H9 (cell line): ENCODE measurements around the gene TMEM186. TPM values are rescaled to one million over a fixed set of nuclear protein-coding genes. Genes with fewer than 3 reads are reported as not detected.
"Not testable (repeated sequence)": the region's sequence is repeated elsewhere in the genome, so short reads cannot be mapped to it uniquely, and the experiment has no call there.

Experiments used
- DNase-seq: peaks from one replicate; pipeline ENCODE4 v3.0.0-alpha.2; 2017
- H2AFZ ChIP-seq: one replicate; pipeline ENCODE4 v1.6.1; 2013; ENCODE audit warnings: mild to moderate bottlenecking, low read length, control low read depth, moderate library complexity
- H2AK5ac ChIP-seq: 2 replicates; pipeline ENCODE4 v1.6.1; 2013; ENCODE audit warnings: low read length, control low read depth, mixed read lengths; ENCODE audit not compliant: insufficient read length
- H2BK120ac ChIP-seq: one replicate; pipeline ENCODE4 v1.6.1; 2013; ENCODE audit warnings: low read depth, mild to moderate bottlenecking, low read length, control low read depth, inconsistent platforms; ENCODE audit not compliant: poor library complexity, severe bottlenecking
- H2BK12ac ChIP-seq: 2 replicates; pipeline ENCODE4 v1.6.1; 2013; ENCODE audit warnings: low read length, control low read depth, mixed read lengths, low read depth; ENCODE audit not compliant: insufficient read length
- H2BK15ac ChIP-seq: 2 replicates; pipeline ENCODE4 v1.6.1; 2013; ENCODE audit warnings: low read depth, low read length, control low read depth
- H2BK20ac ChIP-seq: one replicate; pipeline ENCODE4 v1.6.1; 2013; ENCODE audit warnings: low read depth, mild to moderate bottlenecking, low read length, control low read depth, inconsistent platforms; ENCODE audit not compliant: poor library complexity, severe bottlenecking
- H2BK5ac ChIP-seq: 2 replicates; pipeline ENCODE4 v1.6.1; 2013; ENCODE audit warnings: low read length, control low read depth, mixed read lengths; ENCODE audit not compliant: insufficient read length
- H3K14ac ChIP-seq: 2 replicates; pipeline ENCODE4 v1.6.1; 2013; ENCODE audit warnings: low read length, control low read depth; ENCODE audit not compliant: insufficient read depth
- H3K18ac ChIP-seq: 2 replicates; pipeline ENCODE4 v1.6.1; 2013; ENCODE audit warnings: low read depth, mild to moderate bottlenecking, mixed read lengths, low read length, control low read depth; ENCODE audit not compliant: insufficient read length
- H3K23ac ChIP-seq: 2 replicates; pipeline ENCODE4 v1.6.1; 2013; ENCODE audit warnings: low read length, control low read depth, mixed read lengths, low read depth; ENCODE audit not compliant: insufficient read length
- H3K23me2 ChIP-seq: 2 replicates; pipeline ENCODE4 v1.6.1; 2013; ENCODE audit warnings: low read depth, mild to moderate bottlenecking, mixed read lengths, low read length, control low read depth; ENCODE audit not compliant: insufficient read length, poor library complexity, severe bottlenecking
- H3K27ac ChIP-seq: 2 replicates; pipeline ENCODE4 v1.5.1; 2013; ENCODE audit warnings: low read length, control low read depth, mixed read lengths, low read depth; ENCODE audit not compliant: insufficient read length
- H3K27me3 ChIP-seq: 2 replicates; pipeline ENCODE4 v1.6.1; 2013; ENCODE audit warnings: low read length, control low read depth, inconsistent platforms; ENCODE audit not compliant: insufficient read depth
- H3K4ac ChIP-seq: 2 replicates; pipeline ENCODE4 v1.6.1; 2013; ENCODE audit warnings: low read depth, mild to moderate bottlenecking, control low read depth, inconsistent platforms, low read length, moderate library complexity
- H3K4me1 ChIP-seq: 2 replicates; pipeline ENCODE4 v1.6.1; 2013; ENCODE audit warnings: low read length, control low read depth, inconsistent platforms; ENCODE audit not compliant: insufficient read depth
- H3K4me2 ChIP-seq: 2 replicates; pipeline ENCODE4 v1.6.1; 2013; ENCODE audit warnings: low read length, control low read depth, mixed read lengths; ENCODE audit not compliant: insufficient read length, insufficient read depth
- H3K56ac ChIP-seq: 2 replicates; pipeline ENCODE4 v1.6.1; 2013; ENCODE audit warnings: low read depth, mild to moderate bottlenecking, mixed read lengths, low read length, control low read depth; ENCODE audit not compliant: insufficient read length
- H3K79me1 ChIP-seq: 2 replicates; pipeline ENCODE4 v1.6.1; 2013; ENCODE audit warnings: low read depth, mild to moderate bottlenecking, moderate library complexity, low read length, control low read depth, inconsistent platforms; ENCODE audit not compliant: insufficient read depth, poor library complexity, severe bottlenecking
- H3K79me2 ChIP-seq: 2 replicates; pipeline ENCODE4 v1.6.1; 2013; ENCODE audit warnings: low read length, control low read depth, inconsistent platforms; ENCODE audit not compliant: insufficient read depth
- H3K9ac ChIP-seq: 2 replicates; pipeline ENCODE4 v1.6.1; 2013; ENCODE audit warnings: low read length, control low read depth, mixed read lengths; ENCODE audit not compliant: insufficient read length; ENCODE audit errors: extremely low read depth
- H3K9me3 ChIP-seq: one replicate; pipeline ENCODE4 v1.6.1; 2013; ENCODE audit warnings: low read depth, low read length, inconsistent platforms; ENCODE audit not compliant: control insufficient read depth
- H3T11ph ChIP-seq: one replicate; pipeline ENCODE4 v1.6.1; 2013; ENCODE audit warnings: mild to moderate bottlenecking, low read length, control low read depth, inconsistent platforms
- H4K20me1 ChIP-seq: one replicate; pipeline ENCODE4 v1.6.1; 2013; ENCODE audit not compliant: control insufficient read depth, insufficient read length, insufficient read depth
- H4K5ac ChIP-seq: 2 replicates; pipeline ENCODE4 v1.6.1; 2013; ENCODE audit warnings: low read depth, mild to moderate bottlenecking, mixed read lengths, low read length, control low read depth; ENCODE audit not compliant: insufficient read length
- H4K8ac ChIP-seq: replicated peaks from 2 replicates; pipeline ENCODE4 v1.6.1; 2013; ENCODE audit warnings: low read length, control low read depth, mixed read lengths, low read depth; ENCODE audit not compliant: insufficient read length
- H4K91ac ChIP-seq: 2 replicates; pipeline ENCODE4 v1.6.1; 2013; ENCODE audit warnings: low read depth, mild to moderate bottlenecking, moderate library complexity, mixed read lengths, low read length, control low read depth; ENCODE audit not compliant: insufficient read length
- H3K27ac Mint-ChIP-seq, 3 experiments: 2 replicates in 2 of 3; 3 replicates in 1 of 3; pipeline ENCODE4 v1.8.0; 2020 to 2021; ENCODE audit warnings: mixed read lengths in 3 of 3, mild to moderate bottlenecking in 1 of 3, moderate library complexity in 1 of 3
- H3K27me3 Mint-ChIP-seq: 2 replicates; pipeline ENCODE4 v1.8.0; 2021; ENCODE audit warnings: low read depth, mild to moderate bottlenecking, moderate library complexity, mixed read lengths
- H3K36me3 Mint-ChIP-seq, 3 experiments: 2 replicates in 2 of 3; 3 replicates in 1 of 3; pipeline ENCODE4 v1.8.0; 2020 to 2021; ENCODE audit warnings: low read depth in 3 of 3, mixed read lengths in 3 of 3; ENCODE audit not compliant: insufficient read depth in 1 of 3
- H3K4me1 Mint-ChIP-seq, 2 experiments: 2 replicates each; pipeline ENCODE4 v1.8.0; 2020; ENCODE audit warnings: mixed read lengths in 2 of 2
- H3K4me3 Mint-ChIP-seq, 2 experiments: 2 replicates in 1 of 2; 3 replicates in 1 of 2; pipeline ENCODE4 v1.8.0; 2020 to 2021; ENCODE audit warnings: mild to moderate bottlenecking in 2 of 2, mixed read lengths in 2 of 2, moderate library complexity in 1 of 2
- H3K9me3 Mint-ChIP-seq, 2 experiments: 2 replicates in 1 of 2; 3 replicates in 1 of 2; pipeline ENCODE4 v1.8.0; 2020; ENCODE audit warnings: mild to moderate bottlenecking in 2 of 2, mixed read lengths in 2 of 2, moderate library complexity in 1 of 2
- WGBS: extraction: QIAGEN DNeasy Blood & Tissue Kit; methylation state at CpG from one replicate; pipeline ENCODE4 v1.1.7; 2013; ENCODE audit warnings: missing lambda C conversion rate, low lambda C conversion rate, mixed read lengths; ENCODE audit not compliant: insufficient read length; ENCODE audit errors: extremely low coverage; 5-methylcytosine and 5-hydroxymethylcytosine counted together
- total RNA-seq: library from RNA; stranded (reverse); gene quantifications from 2 replicates; pipeline ENCODE4 v1.2.1, GENCODE V29; 2021
- TF ChIP-seq, protein P1 (sequence below): fragments of 200-600 bp; sonication (generic); conservative IDR thresholded peaks from 3 replicates; pipeline ENCODE4 v1.8.0; 2021; ENCODE audit warnings: antibody characterized with exemption, mild to moderate bottlenecking

The TMEM186 gene
- total RNA-seq, 1 experiment from 2014 or later = 9.6 TPM

GRCh38 chr16:8751481-8752311 is 45.7 kb downstream of the TMEM186 start:
- Mint-ChIP-seq H3K27me3 (no peaks in the 10 kb centered on the region), H3K36me3 (no peaks in the 10 kb centered on the region), H3K4me3 (no peak overlapping the region), H3K27ac (no peak overlapping the region), H3K9me3 (no peaks in the 10 kb centered on the region), H3K4me1 (peaks cover 0 to 13% of the 10 kb centered on the region in 2 experiments; a peak in 2 of 4 replicates)
- no peak overlapping the region for H2BK12ac ChIP-seq
- H3K4ac ChIP-seq = no peak overlapping the region; the same call in 1 of the 2 replicates
- H2BK20ac ChIP-seq = no peak overlapping the region
- no peak overlapping the region for H3K27ac ChIP-seq
- WGBS = no CpG with 5 or more reads among the region's 14 CpGs
- TF ChIP-seq, protein P1, sequence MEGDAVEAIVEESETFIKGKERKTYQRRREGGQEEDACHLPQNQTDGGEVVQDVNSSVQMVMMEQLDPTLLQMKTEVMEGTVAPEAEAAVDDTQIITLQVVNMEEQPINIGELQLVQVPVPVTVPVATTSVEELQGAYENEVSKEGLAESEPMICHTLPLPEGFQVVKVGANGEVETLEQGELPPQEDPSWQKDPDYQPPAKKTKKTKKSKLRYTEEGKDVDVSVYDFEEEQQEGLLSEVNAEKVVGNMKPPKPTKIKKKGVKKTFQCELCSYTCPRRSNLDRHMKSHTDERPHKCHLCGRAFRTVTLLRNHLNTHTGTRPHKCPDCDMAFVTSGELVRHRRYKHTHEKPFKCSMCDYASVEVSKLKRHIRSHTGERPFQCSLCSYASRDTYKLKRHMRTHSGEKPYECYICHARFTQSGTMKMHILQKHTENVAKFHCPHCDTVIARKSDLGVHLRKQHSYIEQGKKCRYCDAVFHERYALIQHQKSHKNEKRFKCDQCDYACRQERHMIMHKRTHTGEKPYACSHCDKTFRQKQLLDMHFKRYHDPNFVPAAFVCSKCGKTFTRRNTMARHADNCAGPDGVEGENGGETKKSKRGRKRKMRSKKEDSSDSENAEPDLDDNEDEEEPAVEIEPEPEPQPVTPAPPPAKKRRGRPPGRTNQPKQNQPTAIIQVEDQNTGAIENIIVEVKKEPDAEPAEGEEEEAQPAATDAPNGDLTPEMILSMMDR = no peak
- no peak overlapping the region for H3K23ac ChIP-seq
- H3K27me3 ChIP-seq = no peaks in the 10 kb centered on the region
- H3K14ac ChIP-seq = no peak overlapping the region
- no peak overlapping the region for H3K18ac ChIP-seq
- no peak overlapping the region for H3K56ac ChIP-seq
- no peaks in the 10 kb centered on the region for H3K79me2 ChIP-seq
- no peaks in the 10 kb centered on the region for H3K79me1 ChIP-seq
- no peak overlapping the region for H4K8ac ChIP-seq
- no peak overlapping the region for H2BK15ac ChIP-seq
- no peak overlapping the region for H2BK5ac ChIP-seq
- no peaks in the 10 kb centered on the region for H3K9me3 ChIP-seq
- no peak overlapping the region for H2AFZ ChIP-seq
- H3K23me2 ChIP-seq = no peaks in the 10 kb centered on the region
- DNase-seq = no peak
- H4K91ac ChIP-seq = no peak overlapping the region
- H4K20me1 ChIP-seq = no peaks in the 10 kb centered on the region
- no peak overlapping the region for H3K4me2 ChIP-seq
- no peaks in the 10 kb centered on the region for H3K4me1 ChIP-seq
- no peak overlapping the region for H3T11ph ChIP-seq
- no peak overlapping the region for H2BK120ac ChIP-seq
- H4K5ac ChIP-seq = no peak overlapping the region
- H2AK5ac ChIP-seq = no peak overlapping the region
- H3K9ac ChIP-seq = no peak overlapping the region

GRCh38 chr16:8748944-8749343 is 48.5 kb downstream of the TMEM186 start:
- H2AFZ ChIP-seq, H3K27ac ChIP-seq, H3K23ac ChIP-seq, H3K79me2 ChIP-seq, H2BK5ac ChIP-seq, H2AK5ac ChIP-seq, H3K56ac ChIP-seq, H4K8ac ChIP-seq, H2BK15ac ChIP-seq, H3K27me3 Mint-ChIP-seq, H2BK120ac ChIP-seq, H3K9ac ChIP-seq, H2BK12ac ChIP-seq, H3K27me3 ChIP-seq, H3K4me2 ChIP-seq, H2BK20ac ChIP-seq, H4K20me1 ChIP-seq, H4K5ac ChIP-seq, H3K4me1 Mint-ChIP-seq, H3K9me3 Mint-ChIP-seq, H3K23me2 ChIP-seq, H3K36me3 Mint-ChIP-seq, H3K4me1 ChIP-seq, H3K27ac Mint-ChIP-seq, H3K4me3 Mint-ChIP-seq, H4K91ac ChIP-seq, H3K18ac ChIP-seq, H3K4ac ChIP-seq, H3K79me1 ChIP-seq, H3K14ac ChIP-seq, DNase-seq, H3K9me3 ChIP-seq, H3T11ph ChIP-seq: not testable (repeated sequence)
- WGBS = no CpG with 5 or more reads among the region's 9 CpGs
